Right atrium auricular region (tissue), 2 donors: ENCODE data around the gene SLC66A3. TPM values are rescaled to one million over a fixed set of nuclear protein-coding genes. Genes with fewer than 3 reads are reported as not detected.

Experiments used
- DNase-seq: peaks from one replicate; pipeline ENCODE4 v3.0.0-alpha.2; 2019; ENCODE audit warnings: low spot score
- H3K27ac ChIP-seq, 2 donors: fragments of 200-600 bp; sonication (generic); 1 replicate in 1 of 2; 2 replicates in 1 of 2; pipeline ENCODE4 v1.5.1; 2016 to 2019
- H3K27me3 ChIP-seq, 2 donors: fragments of 200-600 bp; sonication (generic); one replicate each; pipeline versions ENCODE4 v1.5.1 to v1.6.0; 2017 to 2019
- H3K36me3 ChIP-seq: fragments of 200-600 bp; sonication (generic); one replicate; pipeline ENCODE4 v1.5.1; 2016
- H3K4me1 ChIP-seq, 2 donors: fragments of 200-600 bp; sonication (generic); one replicate each; pipeline versions ENCODE4 v1.5.1 to v1.6.0; 2017 to 2019
- H3K4me3 ChIP-seq, 2 donors: fragments of 200-600 bp; sonication (generic); 1 replicate in 1 of 2; 2 replicates in 1 of 2; pipeline ENCODE4 v1.5.1; 2017 to 2019; ENCODE audit warnings: mild to moderate bottlenecking in 1 of 2, moderate library complexity in 1 of 2
- H3K9me3 ChIP-seq, 2 donors: fragments of 200-600 bp; sonication (generic); one replicate each; pipeline ENCODE4 v1.5.1; 2019
- total RNA-seq, 2 donors: library from RNA; depleted of rRNA; stranded (reverse); fragments of >200 nt; gene quantifications; one replicate each; pipeline ENCODE4 v1.1.0, GENCODE V29; 2016
- TF ChIP-seq, protein P1 (sequence below), 2 donors: fragments of 200-600 bp; sonication (generic); IDR thresholded peaks; one replicate each; pipeline ENCODE4 v1.5.1; 2019; ENCODE audit warnings: antibody characterized with exemption in 2 of 2

SLC66A3 gene
- total RNA-seq, 2 donors from 2014 or later = 18.7 to 19.2 TPM

- Histone ChIP-seq H3K27ac (no peak overlapping the region), H3K36me3 (no peaks in the 10 kb centered on the region), H3K9me3 (no peaks in the 10 kb centered on the region), H3K27me3 (no peaks in the 10 kb centered on the region), H3K4me1 (peaks cover 0 to 6% of the 10 kb centered on the region in 2 donors), H3K4me3 (no peak overlapping the region)
- TF ChIP-seq, protein P1, sequence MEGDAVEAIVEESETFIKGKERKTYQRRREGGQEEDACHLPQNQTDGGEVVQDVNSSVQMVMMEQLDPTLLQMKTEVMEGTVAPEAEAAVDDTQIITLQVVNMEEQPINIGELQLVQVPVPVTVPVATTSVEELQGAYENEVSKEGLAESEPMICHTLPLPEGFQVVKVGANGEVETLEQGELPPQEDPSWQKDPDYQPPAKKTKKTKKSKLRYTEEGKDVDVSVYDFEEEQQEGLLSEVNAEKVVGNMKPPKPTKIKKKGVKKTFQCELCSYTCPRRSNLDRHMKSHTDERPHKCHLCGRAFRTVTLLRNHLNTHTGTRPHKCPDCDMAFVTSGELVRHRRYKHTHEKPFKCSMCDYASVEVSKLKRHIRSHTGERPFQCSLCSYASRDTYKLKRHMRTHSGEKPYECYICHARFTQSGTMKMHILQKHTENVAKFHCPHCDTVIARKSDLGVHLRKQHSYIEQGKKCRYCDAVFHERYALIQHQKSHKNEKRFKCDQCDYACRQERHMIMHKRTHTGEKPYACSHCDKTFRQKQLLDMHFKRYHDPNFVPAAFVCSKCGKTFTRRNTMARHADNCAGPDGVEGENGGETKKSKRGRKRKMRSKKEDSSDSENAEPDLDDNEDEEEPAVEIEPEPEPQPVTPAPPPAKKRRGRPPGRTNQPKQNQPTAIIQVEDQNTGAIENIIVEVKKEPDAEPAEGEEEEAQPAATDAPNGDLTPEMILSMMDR (IDR thresholded peaks at IDR 0.05) = no peak
- DNase-seq = no peak
Measured at GRCh38 chr2:11124760-11125068, 30.6 kb upstream of the SLC66A3 start.

DNA sequence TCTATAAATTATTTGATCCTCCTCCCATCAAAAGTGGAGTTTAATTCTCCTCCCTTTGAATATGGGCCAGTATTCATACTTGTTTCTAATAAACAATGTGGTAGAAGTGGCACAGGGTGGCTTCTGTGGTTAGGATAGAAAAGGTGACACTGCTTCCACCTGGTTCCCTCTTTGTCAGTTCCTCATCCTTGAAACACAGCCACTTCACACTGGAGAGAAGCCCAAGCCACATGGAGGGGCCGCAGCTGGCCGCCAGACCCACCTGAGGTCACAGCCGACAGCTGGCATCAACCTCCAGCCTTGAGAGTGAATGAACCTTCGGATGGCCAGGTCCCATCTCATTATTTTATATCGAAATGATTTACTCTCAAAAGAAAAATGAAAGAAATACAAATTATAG is 27.5 kb upstream of the SLC66A3 start:
- H3K4me3 ChIP-seq = no peak overlapping the region
- H3K27ac ChIP-seq = no peak overlapping the region
- no peaks in the 10 kb centered on the region for H3K27me3 ChIP-seq
- no peak for DNase-seq
- TF ChIP-seq, protein P1 (IDR thresholded peaks at IDR 0.05) = no peak
- H3K4me1 ChIP-seq = peaks cover 0 to 18% of the 10 kb centered on the region in 2 donors
- no peaks in the 10 kb centered on the region for H3K36me3 ChIP-seq
- no peaks in the 10 kb centered on the region for H3K9me3 ChIP-seq

GRCh38 chr2:11128243-11128951 is 26.9 kb upstream of the SLC66A3 start:
- no peak for DNase-seq
- peak overlapping the region in 1 of 2 donors; percentile 11 for H3K27ac ChIP-seq

GRCh38 chr2:11129598-11130449 is 25.4 kb upstream of the SLC66A3 start:
- peak overlapping the region; percentile 14 to 47 for H3K4me3 ChIP-seq
- no peak for DNase-seq
- H3K27ac ChIP-seq = peak overlapping the region in 1 of 2 donors; percentile 22
- H3K27me3 ChIP-seq = no peaks in the 10 kb centered on the region
- TF ChIP-seq, protein P1 (IDR thresholded peaks at IDR 0.05) = peak in 1 of 2 donors; percentile 48
- H3K36me3 ChIP-seq = no peaks in the 10 kb centered on the region
- H3K9me3 ChIP-seq = no peaks in the 10 kb centered on the region
- peaks cover 0 to 27% of the 10 kb centered on the region in 2 donors for H3K4me1 ChIP-seq

More at GRCh38 chr2:11128243-11128951, 26.9 kb upstream of the SLC66A3 start:
- Histone ChIP-seq H3K36me3 (no peaks in the 10 kb centered on the region), H3K9me3 (no peaks in the 10 kb centered on the region), H3K4me3 (no peak overlapping the region), H3K27me3 (no peaks in the 10 kb centered on the region), H3K4me1 (peaks cover 0 to 22% of the 10 kb centered on the region in 2 donors)
- TF ChIP-seq, protein P1 (IDR thresholded peaks at IDR 0.05) = no peak

DNA sequence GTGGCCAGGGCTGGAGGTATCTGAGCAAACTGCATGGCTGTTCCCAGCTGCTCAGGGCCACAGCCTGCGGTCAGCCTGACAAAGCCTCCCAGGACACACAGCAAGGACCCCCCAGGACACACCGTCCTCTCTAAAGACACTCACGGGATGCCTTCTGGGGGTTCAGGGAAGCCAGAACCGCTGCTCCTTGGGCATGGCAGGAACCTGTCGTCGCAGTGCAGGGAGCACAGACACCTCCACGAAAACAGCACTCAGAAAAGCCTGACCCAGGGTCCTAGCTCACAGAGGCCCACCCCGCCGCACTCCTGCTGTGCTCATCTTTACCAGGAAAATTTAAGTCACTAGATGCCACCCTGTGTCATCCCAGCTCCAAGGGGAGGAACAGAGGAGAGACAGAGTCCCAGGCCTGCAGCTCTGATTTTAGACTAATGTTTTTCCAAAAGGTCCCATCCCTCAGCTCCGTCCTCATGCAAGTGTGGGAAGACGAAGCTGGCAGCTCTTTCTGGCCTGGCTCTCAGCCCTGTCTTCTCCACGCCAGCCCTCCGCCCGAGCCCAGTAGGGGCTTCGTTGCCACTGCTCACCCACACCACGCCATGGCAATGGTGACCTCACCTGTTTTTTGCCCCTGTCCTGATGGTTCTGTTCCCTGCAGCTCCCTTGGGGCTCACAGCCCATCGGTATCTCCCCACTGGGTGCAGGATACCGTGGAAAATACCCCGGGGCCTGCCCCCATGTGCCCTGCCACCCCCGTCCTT is 23.9 kb upstream of the SLC66A3 start:
- TF ChIP-seq, protein P1 (IDR thresholded peaks at IDR 0.05) = no peak
- H3K27me3 ChIP-seq = no peaks in the 10 kb centered on the region
- peaks cover 0 to 27% of the 10 kb centered on the region in 2 donors for H3K4me1 ChIP-seq
- H3K4me3 ChIP-seq = no peak overlapping the region
- DNase-seq = no peak
- H3K27ac ChIP-seq = no peak overlapping the region
- H3K9me3 ChIP-seq = no peaks in the 10 kb centered on the region
- H3K36me3 ChIP-seq = no peaks in the 10 kb centered on the region
